ENCODE data around the gene GID8.

- TF ChIP-seq POLR2A (IDR thresholded peaks at IDR 0.05) = no peak
- TF ChIP-seq, protein P1, sequence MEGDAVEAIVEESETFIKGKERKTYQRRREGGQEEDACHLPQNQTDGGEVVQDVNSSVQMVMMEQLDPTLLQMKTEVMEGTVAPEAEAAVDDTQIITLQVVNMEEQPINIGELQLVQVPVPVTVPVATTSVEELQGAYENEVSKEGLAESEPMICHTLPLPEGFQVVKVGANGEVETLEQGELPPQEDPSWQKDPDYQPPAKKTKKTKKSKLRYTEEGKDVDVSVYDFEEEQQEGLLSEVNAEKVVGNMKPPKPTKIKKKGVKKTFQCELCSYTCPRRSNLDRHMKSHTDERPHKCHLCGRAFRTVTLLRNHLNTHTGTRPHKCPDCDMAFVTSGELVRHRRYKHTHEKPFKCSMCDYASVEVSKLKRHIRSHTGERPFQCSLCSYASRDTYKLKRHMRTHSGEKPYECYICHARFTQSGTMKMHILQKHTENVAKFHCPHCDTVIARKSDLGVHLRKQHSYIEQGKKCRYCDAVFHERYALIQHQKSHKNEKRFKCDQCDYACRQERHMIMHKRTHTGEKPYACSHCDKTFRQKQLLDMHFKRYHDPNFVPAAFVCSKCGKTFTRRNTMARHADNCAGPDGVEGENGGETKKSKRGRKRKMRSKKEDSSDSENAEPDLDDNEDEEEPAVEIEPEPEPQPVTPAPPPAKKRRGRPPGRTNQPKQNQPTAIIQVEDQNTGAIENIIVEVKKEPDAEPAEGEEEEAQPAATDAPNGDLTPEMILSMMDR (IDR thresholded peaks at IDR 0.05) = peak in 1 of 12 donors; percentile 14
Observed at GRCh38 chr20:62899633-62900051, 38.3 kb upstream of the GID8 start.
